ENCODE results near the gene CDH18. TPM values are rescaled to one million over a fixed set of nuclear protein-coding genes. Genes with fewer than 3 reads are reported as not detected.

CDH18 gene
- polyA plus RNA-seq, 1 donor from 2014 or later, result 5.6 TPM

- H3K4me2 ChIP-seq (ENCODE audit: low read length), result no peak overlapping the region
Observed at GRCh38 chr5:19927919-19928318, 60.1 kb downstream of the CDH18 start.

GRCh38 chr5:19927170-19927569 is 60.8 kb downstream of the CDH18 start:
- Histone ChIP-seq H3K9me3 (ENCODE audit: low read length) (no peaks in the 10 kb centered on the region), H3K4me2 (ENCODE audit: low read length) (no peak overlapping the region), H3K27me3 (ENCODE audit: insufficient read depth, low read depth, low read length) (no peaks in the 10 kb centered on the region), H3K27ac (ENCODE audit: low read length) (no peak overlapping the region), H3K36me3 (ENCODE audit: insufficient read depth, low read length) (no peaks in the 10 kb centered on the region), H3K79me2 (replicated peaks; ENCODE audit: insufficient read depth, low read length) (no peaks in the 10 kb centered on the region), H3K9me2 (ENCODE audit: insufficient read depth, low read length) (no peaks in the 10 kb centered on the region), H3K9ac (ENCODE audit: low read length) (no peak overlapping the region), H3F3A (ENCODE audit: insufficient read depth, low read length, poor library complexity, severe bottlenecking) (no peaks in the 10 kb centered on the region), H4K20me1 (ENCODE audit: insufficient read depth) (no peaks in the 10 kb centered on the region), H3K4me3 (ENCODE audit: low read length) (no peak overlapping the region), H2AFZ (ENCODE audit: low read depth, low read length) (no peak overlapping the region)
- TF ChIP-seq RAD21 (conservative IDR thresholded peaks at IDR 0.05) (no peak), CTCF (IDR thresholded peaks at IDR 0.05; ENCODE audit: poor library complexity, severe bottlenecking) (no peak), EP300 (conservative IDR thresholded peaks at IDR 0.05; ENCODE audit: poor library complexity, severe bottlenecking) (no peak), TAF1 (IDR thresholded peaks at IDR 0.05; ENCODE audit: low read depth) (no peak), POLR2AphosphoS5 (IDR thresholded peaks at IDR 0.05) (no peak), MXI1 (conservative IDR thresholded peaks at IDR 0.05; ENCODE audit: poor library complexity, severe bottlenecking) (no peak), REST (IDR thresholded peaks at IDR 0.05; ENCODE audit: borderline replicate concordance) (no peak)

More at GRCh38 chr5:19927919-19928318, 60.1 kb downstream of the CDH18 start:
- H2AFZ ChIP-seq (ENCODE audit: low read depth, low read length), result no peak overlapping the region
- H3F3A ChIP-seq (ENCODE audit: insufficient read depth, low read length, poor library complexity, severe bottlenecking), result no peaks in the 10 kb centered on the region
- H3K9me3 ChIP-seq (ENCODE audit: low read length), result no peaks in the 10 kb centered on the region
- no peak overlapping the region for H3K27ac ChIP-seq (ENCODE audit: low read length)
- TF ChIP-seq SMC3 (conservative IDR thresholded peaks at IDR 0.05; ENCODE audit: poor library complexity), result no peak
- TF ChIP-seq TAF1 (IDR thresholded peaks at IDR 0.05; ENCODE audit: low read depth), result no peak
- no peak for TF ChIP-seq POLR2AphosphoS5 (IDR thresholded peaks at IDR 0.05)
- TF ChIP-seq REST (IDR thresholded peaks at IDR 0.05; ENCODE audit: borderline replicate concordance), result no peak
- TF ChIP-seq EP300 (conservative IDR thresholded peaks at IDR 0.05; ENCODE audit: poor library complexity, severe bottlenecking), result no peak
- no peak for TF ChIP-seq MXI1 (conservative IDR thresholded peaks at IDR 0.05; ENCODE audit: poor library complexity, severe bottlenecking)
- TF ChIP-seq CTCF (IDR thresholded peaks at IDR 0.05; ENCODE audit: poor library complexity, severe bottlenecking), result no peak
- no peak for TF ChIP-seq EZH2 (IDR thresholded peaks at IDR 0.05; ENCODE audit: borderline replicate concordance, insufficient read depth, low read length, poor library complexity, severe bottlenecking)
- TF ChIP-seq RAD21 (conservative IDR thresholded peaks at IDR 0.05), result no peak
- no peaks in the 10 kb centered on the region for H4K20me1 ChIP-seq (ENCODE audit: insufficient read depth)
- H3K9ac ChIP-seq (ENCODE audit: low read length), result no peak overlapping the region
- no peak overlapping the region for H3K4me3 ChIP-seq (ENCODE audit: low read length)
- H3K79me2 ChIP-seq (replicated peaks; ENCODE audit: insufficient read depth, low read length), result no peaks in the 10 kb centered on the region
- no peaks in the 10 kb centered on the region for H3K9me2 ChIP-seq (ENCODE audit: insufficient read depth, low read length)
- H3K36me3 ChIP-seq (ENCODE audit: insufficient read depth, low read length), result no peaks in the 10 kb centered on the region
- H3K27me3 ChIP-seq (ENCODE audit: insufficient read depth, low read depth, low read length), result no peaks in the 10 kb centered on the region

Measured in neural cell (in vitro differentiated cells).